PFSK-1 (cell line): ENCODE measurements around the gene SPRED1.

ENCODE experiments used
- FOXP2 ChIP-seq: optimal IDR thresholded peaks from 2 replicates; pipeline ENCODE3; 2011; ENCODE audit warnings: borderline replicate concordance, control low read depth, inconsistent platforms; ENCODE audit not compliant: insufficient read depth; ENCODE audit errors: extremely low read length, extremely low read depth
- POLR2AphosphoS5 ChIP-seq: IDR thresholded peaks from 2 replicates; pipeline ENCODE4 v1.6.1; 2012; ENCODE audit warnings: low read depth, mild to moderate bottlenecking, control low read depth, low read length, moderate library complexity
- SIN3A ChIP-seq: IDR thresholded peaks from 2 replicates; pipeline ENCODE4 v1.6.1; 2012; ENCODE audit warnings: mild to moderate bottlenecking, low read length, moderate library complexity, borderline replicate concordance; ENCODE audit not compliant: insufficient read depth
- TAF1 ChIP-seq: IDR thresholded peaks from 2 replicates; pipeline ENCODE4 v1.6.1; 2012; ENCODE audit warnings: low read length, control low read depth, borderline replicate concordance; ENCODE audit not compliant: insufficient read depth
- TF ChIP-seq, protein P1 (sequence below), 2 experiments: IDR thresholded peaks; 2 replicates each; pipeline versions ENCODE4 v1.6.1 to v1.8.0; 2011 to 2012; ENCODE audit warnings: low read depth in 2 of 2, low read length in 2 of 2, control low read depth in 1 of 2, inconsistent platforms in 1 of 2, mild to moderate bottlenecking in 1 of 2, moderate library complexity in 1 of 2; ENCODE audit not compliant: insufficient read depth in 1 of 2

The SPRED1 gene

GRCh38 chr15:38216763-38217162 is 35.9 kb upstream of the SPRED1 start:
- TF ChIP-seq SIN3A: no peak
- TF ChIP-seq FOXP2: no peak

GRCh38 chr15:38217191-38217595 is 35.4 kb upstream of the SPRED1 start:
- TF ChIP-seq TAF1 (no peak), POLR2AphosphoS5 (no peak), FOXP2 (no peak), SIN3A (no peak)
- TF ChIP-seq, protein P1, sequence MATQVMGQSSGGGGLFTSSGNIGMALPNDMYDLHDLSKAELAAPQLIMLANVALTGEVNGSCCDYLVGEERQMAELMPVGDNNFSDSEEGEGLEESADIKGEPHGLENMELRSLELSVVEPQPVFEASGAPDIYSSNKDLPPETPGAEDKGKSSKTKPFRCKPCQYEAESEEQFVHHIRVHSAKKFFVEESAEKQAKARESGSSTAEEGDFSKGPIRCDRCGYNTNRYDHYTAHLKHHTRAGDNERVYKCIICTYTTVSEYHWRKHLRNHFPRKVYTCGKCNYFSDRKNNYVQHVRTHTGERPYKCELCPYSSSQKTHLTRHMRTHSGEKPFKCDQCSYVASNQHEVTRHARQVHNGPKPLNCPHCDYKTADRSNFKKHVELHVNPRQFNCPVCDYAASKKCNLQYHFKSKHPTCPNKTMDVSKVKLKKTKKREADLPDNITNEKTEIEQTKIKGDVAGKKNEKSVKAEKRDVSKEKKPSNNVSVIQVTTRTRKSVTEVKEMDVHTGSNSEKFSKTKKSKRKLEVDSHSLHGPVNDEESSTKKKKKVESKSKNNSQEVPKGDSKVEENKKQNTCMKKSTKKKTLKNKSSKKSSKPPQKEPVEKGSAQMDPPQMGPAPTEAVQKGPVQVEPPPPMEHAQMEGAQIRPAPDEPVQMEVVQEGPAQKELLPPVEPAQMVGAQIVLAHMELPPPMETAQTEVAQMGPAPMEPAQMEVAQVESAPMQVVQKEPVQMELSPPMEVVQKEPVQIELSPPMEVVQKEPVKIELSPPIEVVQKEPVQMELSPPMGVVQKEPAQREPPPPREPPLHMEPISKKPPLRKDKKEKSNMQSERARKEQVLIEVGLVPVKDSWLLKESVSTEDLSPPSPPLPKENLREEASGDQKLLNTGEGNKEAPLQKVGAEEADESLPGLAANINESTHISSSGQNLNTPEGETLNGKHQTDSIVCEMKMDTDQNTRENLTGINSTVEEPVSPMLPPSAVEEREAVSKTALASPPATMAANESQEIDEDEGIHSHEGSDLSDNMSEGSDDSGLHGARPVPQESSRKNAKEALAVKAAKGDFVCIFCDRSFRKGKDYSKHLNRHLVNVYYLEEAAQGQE (IDR thresholded peaks at IDR 0.05; ENCODE audit: insufficient read depth in 1 of 2, low read depth in 2 of 2, low read length in 2 of 2): no peak

DNA sequence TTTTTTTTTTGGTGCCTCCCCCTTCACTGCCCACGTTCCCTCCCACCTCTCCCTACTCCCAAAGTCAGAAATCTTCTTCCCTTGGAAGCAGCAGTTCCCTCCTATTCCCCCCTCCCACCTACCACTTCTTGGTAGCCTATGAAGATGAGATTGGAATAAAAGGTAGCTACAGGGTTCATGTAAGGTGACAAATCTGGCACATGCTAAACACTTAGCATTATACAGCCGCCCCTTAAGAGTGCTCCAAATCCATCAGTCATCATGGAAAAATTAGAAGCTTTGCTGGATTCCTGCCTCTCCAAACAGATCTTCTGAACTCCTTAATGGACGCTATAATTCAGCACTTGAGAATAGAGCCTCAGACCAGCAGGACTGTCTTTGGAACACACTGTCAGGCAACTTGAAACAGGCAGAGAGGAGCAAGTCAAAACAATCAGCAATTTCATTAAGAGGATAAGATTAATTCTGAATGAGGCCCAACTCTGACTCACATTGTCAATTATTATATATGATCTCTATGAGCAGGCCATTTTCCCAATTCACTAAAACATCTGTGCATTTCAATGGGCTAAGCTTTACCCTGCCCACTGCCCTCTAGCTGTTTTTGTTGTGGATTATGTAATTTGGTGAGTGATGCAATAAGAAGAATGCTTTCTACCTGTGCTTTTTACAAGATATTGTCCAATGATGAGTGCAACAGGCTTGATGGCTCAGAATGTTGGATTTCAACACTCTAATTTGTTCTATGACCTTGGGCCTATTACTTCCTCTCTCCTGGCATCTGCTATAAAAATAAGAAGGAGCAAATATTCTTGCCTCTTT is 34.6 kb upstream of the SPRED1 start:
- no peak for TF ChIP-seq SIN3A
- no peak for TF ChIP-seq FOXP2
- TF ChIP-seq TAF1: no peak
- TF ChIP-seq POLR2AphosphoS5: no peak
- TF ChIP-seq, protein P1 (IDR thresholded peaks at IDR 0.05; ENCODE audit: insufficient read depth in 1 of 2, low read depth in 2 of 2, low read length in 2 of 2): no peak

DNA sequence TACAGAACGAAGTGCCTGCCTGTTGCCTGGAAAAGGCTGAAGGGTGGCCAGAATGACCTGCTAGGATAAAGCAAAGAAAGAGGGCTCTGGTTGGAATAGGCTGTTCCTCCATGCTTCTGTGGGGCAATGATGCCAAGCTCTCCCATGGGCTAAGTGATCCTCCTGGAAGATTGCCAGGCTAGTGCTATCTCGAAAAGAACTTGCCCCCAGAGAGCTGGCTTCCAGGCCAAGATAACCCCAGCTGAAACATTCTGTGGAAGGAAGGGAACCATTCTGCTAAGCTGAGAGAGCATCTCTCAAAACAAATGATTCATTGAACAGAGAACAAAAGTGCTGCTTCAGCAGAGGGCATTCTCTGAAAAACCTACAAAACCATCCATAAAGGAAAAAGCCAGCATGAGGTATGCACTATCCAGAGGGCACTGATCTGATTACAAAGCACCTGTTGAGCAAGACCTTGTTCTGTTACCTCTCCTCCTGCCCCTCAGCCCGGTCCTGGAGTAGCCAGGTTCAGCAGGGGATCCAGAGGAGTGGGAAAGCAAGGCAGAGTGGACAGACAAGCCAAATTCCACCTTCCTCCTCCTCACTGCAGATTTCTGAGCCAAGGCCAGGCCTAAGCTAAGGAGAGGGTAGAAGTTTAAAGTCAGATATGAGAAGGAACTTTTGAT is 31.9 kb upstream of the SPRED1 start:
- TF ChIP-seq FOXP2 (no peak), TAF1 (no peak), POLR2AphosphoS5 (no peak), SIN3A (no peak)
- TF ChIP-seq, protein P1 (IDR thresholded peaks at IDR 0.05; ENCODE audit: insufficient read depth in 1 of 2, low read depth in 2 of 2, low read length in 2 of 2): no peak

- TF ChIP-seq SIN3A (no peak), TAF1 (no peak), POLR2AphosphoS5 (no peak), FOXP2 (no peak)
- TF ChIP-seq, protein P1 (IDR thresholded peaks at IDR 0.05; ENCODE audit: insufficient read depth in 1 of 2, low read depth in 2 of 2, low read length in 2 of 2): no peak
Observed at GRCh38 chr15:38224486-38224885, 28.1 kb upstream of the SPRED1 start.
